Progenitor cell of endocrine pancreas (in vitro differentiated cells): ENCODE measurements around the gene KCNC4. TPM values are rescaled to one million over a fixed set of nuclear protein-coding genes. Genes with fewer than 3 reads are reported as not detected.
A peak's percentile ranks its signal among the peaks of the same experiment; 100 is the strongest.

Experiments used
- DNase-seq: peaks from one replicate; pipeline ENCODE4 v3.0.0; 2021; ENCODE audit warnings: low spot score; ENCODE audit not compliant: unreplicated experiment
- H3K27ac Mint-ChIP-seq: 2 replicates; pipeline ENCODE4 v1.8.0; 2021; ENCODE audit warnings: mild to moderate bottlenecking, moderate library complexity, mixed read lengths
- H3K27me3 Mint-ChIP-seq: 2 replicates; pipeline ENCODE4 v1.8.0; 2021; ENCODE audit warnings: mixed read lengths
- H3K36me3 Mint-ChIP-seq: 2 replicates; pipeline ENCODE4 v1.8.0; 2022; ENCODE audit warnings: mixed read lengths; ENCODE audit not compliant: insufficient read depth
- H3K4me1 Mint-ChIP-seq: 2 replicates; pipeline ENCODE4 v1.8.0; 2021; ENCODE audit warnings: low read depth, mixed read lengths
- H3K4me3 Mint-ChIP-seq: 2 replicates; pipeline ENCODE4 v1.8.0; 2021; ENCODE audit warnings: low read depth, mild to moderate bottlenecking, moderate library complexity, mixed read lengths
- H3K9me3 Mint-ChIP-seq: 2 replicates; pipeline ENCODE4 v1.8.0; 2021; ENCODE audit warnings: low read depth, mixed read lengths
- CTCF ChIP-seq: fragments of 200-600 bp; sonication (generic); IDR thresholded peaks from one replicate; pipeline ENCODE4 v1.5.0; 2021; ENCODE audit warnings: antibody characterized with exemption, mild to moderate bottlenecking; ENCODE audit not compliant: unreplicated experiment
- total RNA-seq: library from RNA; stranded (reverse); gene quantifications from 2 replicates; pipeline ENCODE4 v1.2.1, GENCODE V29; 2021

KCNC4 gene
- total RNA-seq, 1 donor from 2014 or later = 1.5 TPM

- H3K4me3 Mint-ChIP-seq = peak overlapping the region; percentile 83
- TF ChIP-seq CTCF = no peak
- H3K4me1 Mint-ChIP-seq = peaks cover 8% of the 10 kb centered on the region
- peaks cover 79% of the 10 kb centered on the region for H3K27me3 Mint-ChIP-seq
- no peaks in the 10 kb centered on the region for H3K36me3 Mint-ChIP-seq
- no peaks in the 10 kb centered on the region for H3K9me3 Mint-ChIP-seq
- H3K27ac Mint-ChIP-seq = no peak overlapping the region
- DNase-seq = no peak
These were observed 1.0 kb upstream of the KCNC4 start for GRCh38 chr1:110208916-110209645.

DNA sequence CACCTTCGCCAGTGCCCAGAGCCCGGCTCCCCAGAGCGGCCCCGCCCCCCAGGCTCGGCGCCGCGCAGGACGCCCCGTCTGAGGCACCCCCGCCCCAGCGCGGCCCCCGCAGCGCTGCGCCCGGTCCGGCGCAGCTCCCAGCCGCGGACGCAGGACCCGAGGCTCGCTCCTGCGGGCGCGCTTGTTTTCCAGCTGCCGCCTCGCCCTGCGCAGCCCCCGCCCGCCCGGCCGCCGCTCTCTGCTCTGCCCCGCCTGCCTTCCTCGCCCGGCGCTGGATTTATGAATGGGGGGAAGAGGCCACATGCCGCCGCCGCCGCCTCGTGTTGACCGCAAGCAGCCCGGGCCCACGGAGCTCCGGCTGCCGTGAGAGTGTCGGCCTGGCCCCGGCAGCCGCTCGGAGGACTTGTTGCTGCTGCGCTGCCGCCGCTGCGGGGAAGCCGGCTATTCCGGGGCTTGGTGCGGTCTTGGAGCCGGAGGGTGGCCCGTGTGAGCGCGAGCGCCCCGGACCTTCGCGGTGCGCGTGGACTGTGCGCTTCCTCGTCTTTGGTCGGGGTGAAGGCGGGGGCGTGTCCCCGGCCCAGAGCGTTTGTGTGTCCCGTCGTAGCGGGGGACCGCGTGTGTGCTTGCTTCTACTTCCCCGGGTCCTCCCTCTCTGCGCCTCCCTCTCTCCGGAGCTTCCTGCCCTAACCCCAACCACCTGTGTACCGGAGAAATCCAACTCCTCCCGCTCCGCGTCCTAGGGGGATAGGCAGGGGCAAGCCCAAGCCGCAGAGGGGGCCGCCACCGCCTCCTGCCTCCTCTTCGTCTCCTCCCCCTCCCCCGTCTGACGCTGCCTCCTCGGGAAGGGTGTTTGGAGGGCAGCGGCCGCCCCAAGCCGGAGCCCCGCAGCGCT lies 736 bp downstream of the KCNC4 start:
- Mint-ChIP-seq H3K36me3 (no peaks in the 10 kb centered on the region), H3K4me1 (peaks cover 9% of the 10 kb centered on the region), H3K4me3 (peak overlapping the region; percentile 61), H3K27me3 (peaks cover 78% of the 10 kb centered on the region), H3K9me3 (no peaks in the 10 kb centered on the region), H3K27ac (no peak overlapping the region)
- peak; percentile 25 for DNase-seq
- TF ChIP-seq CTCF = no peak

DNA sequence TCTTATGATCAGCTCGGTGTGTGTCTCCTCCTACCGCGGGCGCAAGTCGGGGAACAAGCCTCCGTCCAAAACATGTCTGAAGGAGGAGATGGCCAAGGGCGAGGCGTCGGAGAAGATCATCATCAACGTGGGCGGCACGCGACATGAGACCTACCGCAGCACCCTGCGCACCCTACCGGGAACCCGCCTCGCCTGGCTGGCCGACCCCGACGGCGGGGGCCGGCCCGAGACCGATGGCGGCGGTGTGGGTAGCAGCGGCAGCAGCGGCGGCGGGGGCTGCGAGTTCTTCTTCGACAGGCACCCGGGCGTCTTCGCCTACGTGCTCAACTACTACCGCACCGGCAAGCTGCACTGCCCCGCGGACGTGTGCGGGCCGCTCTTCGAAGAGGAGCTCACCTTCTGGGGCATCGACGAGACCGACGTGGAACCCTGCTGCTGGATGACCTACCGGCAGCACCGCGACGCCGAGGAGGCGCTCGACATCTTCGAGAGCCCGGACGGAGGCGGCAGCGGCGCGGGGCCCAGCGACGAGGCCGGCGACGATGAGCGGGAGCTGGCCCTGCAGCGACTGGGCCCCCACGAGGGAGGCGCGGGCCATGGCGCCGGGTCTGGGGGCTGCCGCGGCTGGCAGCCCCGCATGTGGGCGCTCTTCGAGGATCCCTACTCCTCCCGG lies 1.5 kb downstream of the KCNC4 start:
- Mint-ChIP-seq H3K9me3 (no peaks in the 10 kb centered on the region), H3K4me3 (peak overlapping the region; percentile 61), H3K27ac (no peak overlapping the region), H3K4me1 (peaks cover 9% of the 10 kb centered on the region), H3K36me3 (no peaks in the 10 kb centered on the region), H3K27me3 (peaks cover 81% of the 10 kb centered on the region)
- no peak for DNase-seq
- peak; percentile 18 for TF ChIP-seq CTCF

DNA sequence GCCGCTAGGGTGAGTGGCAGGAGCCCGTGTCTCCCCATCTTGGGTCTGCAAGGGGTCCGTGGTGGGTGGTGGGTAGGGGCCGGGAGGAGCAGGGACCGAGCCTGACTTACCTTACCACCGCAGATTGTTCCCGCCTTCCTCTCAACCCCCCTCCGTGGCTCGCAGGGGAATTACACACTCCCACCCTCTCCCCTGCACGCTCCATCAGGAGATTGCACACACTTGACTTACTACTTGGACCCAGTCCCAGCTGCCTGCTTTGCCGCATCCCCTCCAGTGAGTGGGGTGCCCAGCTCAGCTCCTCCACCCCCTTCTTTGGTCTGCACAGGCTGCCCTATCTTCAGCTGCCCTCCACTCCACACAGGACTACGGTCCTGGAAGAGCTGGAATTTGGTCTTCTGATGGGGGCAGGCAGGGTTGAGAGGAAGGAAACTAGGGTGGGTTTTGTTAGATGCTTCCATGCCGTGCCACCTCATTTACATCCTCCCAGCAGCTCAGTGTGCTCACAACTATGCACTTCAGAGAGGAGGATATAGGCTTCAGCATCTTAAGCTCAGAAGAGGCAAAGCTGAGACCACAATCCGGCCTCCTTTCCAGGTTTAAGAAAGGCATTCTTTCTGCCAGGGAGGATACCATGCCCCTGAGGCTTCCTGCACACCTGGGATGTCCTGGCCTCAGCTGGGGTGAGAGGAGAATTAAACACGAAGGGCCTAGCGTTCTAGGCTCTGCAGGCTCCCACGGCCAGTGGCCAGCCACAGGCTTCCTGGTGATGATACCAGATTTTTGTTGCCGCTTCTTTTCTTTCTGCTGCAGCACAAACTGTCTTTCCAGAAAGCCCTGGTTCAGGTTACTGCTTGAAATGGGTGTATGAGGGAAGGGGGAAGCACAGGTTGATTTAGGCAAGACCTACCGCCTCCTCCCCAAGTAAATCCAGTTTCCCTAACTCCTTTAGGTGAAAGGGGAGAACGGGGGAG lies 2.3 kb downstream of the KCNC4 start:
- H3K4me3 Mint-ChIP-seq = peak overlapping the region; percentile 56
- H3K27ac Mint-ChIP-seq = no peak overlapping the region
- peaks cover 9% of the 10 kb centered on the region for H3K4me1 Mint-ChIP-seq
- DNase-seq = no peak
- TF ChIP-seq CTCF = no peak
- H3K27me3 Mint-ChIP-seq = peaks cover 79% of the 10 kb centered on the region
- H3K9me3 Mint-ChIP-seq = no peaks in the 10 kb centered on the region
- no peaks in the 10 kb centered on the region for H3K36me3 Mint-ChIP-seq
